ENCODE data around the gene SLC15A1. TPM values are rescaled to one million over a fixed set of nuclear protein-coding genes. Genes with fewer than 3 reads are reported as not detected.

Gene SLC15A1, protein sequence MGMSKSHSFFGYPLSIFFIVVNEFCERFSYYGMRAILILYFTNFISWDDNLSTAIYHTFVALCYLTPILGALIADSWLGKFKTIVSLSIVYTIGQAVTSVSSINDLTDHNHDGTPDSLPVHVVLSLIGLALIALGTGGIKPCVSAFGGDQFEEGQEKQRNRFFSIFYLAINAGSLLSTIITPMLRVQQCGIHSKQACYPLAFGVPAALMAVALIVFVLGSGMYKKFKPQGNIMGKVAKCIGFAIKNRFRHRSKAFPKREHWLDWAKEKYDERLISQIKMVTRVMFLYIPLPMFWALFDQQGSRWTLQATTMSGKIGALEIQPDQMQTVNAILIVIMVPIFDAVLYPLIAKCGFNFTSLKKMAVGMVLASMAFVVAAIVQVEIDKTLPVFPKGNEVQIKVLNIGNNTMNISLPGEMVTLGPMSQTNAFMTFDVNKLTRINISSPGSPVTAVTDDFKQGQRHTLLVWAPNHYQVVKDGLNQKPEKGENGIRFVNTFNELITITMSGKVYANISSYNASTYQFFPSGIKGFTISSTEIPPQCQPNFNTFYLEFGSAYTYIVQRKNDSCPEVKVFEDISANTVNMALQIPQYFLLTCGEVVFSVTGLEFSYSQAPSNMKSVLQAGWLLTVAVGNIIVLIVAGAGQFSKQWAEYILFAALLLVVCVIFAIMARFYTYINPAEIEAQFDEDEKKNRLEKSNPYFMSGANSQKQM
- not detected in 2 replicates for total RNA-seq (2014; rRNA removed; shearing (Covaris generic))

DNA sequence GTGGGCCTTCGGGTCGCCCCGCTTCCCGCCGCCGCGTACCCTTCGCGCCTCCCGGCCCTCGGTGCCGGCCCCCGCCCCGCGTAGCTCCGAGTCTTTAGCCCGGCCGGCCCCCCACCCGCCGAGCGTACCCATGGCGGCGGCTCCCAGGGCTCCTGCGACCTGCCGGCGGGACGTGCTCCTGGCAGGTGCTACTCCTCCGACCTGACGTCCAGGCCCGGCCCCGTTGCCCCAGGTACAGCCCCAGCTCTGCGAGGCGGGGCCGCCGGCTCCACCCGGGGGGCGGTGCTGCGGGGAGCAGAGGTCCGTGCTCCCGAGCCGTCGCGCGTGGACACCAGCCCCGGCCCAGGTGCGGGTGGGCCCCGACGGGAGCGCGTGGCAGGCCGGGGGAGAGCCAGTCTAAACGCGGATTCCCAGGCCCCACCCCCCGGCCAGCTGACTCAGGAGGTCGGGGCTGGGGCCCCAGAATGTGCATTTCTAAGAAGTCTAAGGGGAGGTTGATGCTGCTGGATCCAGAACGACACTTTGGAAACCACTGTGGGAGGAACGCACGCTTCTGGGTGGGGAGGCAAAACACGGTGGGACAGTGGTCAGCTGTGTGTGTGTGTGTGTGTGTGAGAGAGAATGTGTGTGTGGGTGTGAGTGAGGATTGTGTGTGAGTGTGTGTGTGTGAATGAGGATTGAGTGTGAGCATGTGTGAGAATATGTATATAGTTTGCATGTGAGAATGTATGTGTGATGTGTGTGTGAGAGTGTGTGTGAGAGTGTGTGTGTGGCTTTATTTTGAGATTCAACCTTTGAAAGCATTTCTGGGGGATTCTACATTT is at the start of gene SLC15A1:
TSS of gene SLC15A1 (minus strand) at position 206 of the 824 bp plus-strand sequence. CDS start at position 132, 74 bp downstream.
- no peak for DNase-seq (ENCODE audit: low spot score)

DNA sequence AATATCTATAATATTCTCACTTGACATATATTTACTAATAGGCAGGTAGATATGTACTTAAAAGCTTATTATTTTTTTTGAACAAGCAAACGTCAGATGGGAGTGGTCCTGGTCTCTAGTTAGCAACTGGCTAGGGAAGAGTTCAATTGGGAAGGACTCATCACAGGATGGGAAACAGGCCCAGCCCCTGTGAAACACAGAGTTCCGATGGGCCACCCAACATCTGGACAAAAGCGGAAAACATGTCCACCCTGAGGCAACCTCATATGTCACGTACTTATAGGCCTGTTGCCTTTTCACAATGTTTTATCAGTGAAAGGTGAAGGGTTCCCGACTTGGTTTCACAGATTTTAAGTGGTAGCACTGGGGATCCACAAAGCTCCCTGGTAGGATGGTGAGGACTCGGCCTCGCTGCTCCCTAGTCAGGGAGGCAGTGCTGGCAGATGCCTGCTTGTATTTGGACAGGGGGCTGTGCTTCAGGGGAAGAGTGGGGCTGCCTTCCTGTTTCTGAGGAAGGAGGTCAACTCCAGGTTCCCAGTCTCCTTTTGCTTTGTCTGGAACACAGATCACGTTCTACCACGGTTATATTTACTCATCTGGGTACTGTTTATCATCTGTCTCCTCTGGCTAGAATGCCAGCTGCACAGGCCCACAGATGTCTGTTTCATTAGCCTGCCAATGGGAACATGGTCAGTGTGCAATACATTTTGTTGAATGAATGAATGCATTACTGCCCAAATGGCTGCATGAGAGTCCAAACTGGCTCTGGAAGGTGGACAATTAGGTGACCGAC is 49.4 kb upstream of the SLC15A1 start:
- DNase-seq (ENCODE audit: low spot score): no peak

DNA sequence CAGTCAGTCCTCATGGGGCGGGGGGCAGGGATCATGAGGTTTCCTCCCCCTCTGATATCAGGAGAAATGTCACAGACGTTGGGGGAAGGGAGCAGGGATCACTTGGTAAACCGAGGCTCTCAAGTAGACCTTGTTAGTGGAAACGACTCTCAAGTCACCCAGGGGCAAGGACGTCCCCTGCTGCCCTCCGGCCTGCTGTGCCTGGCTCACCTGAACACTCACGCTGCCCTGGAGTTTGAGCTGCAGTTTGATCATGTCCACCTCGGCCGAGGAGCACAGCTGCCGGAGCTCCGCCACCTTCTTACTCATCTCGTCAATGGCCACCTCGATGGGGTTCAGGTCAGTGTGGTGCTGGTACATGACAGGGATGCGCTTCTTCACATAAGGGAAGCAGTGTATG is 47.6 kb upstream of the SLC15A1 start:
- DNase-seq (ENCODE audit: low spot score): no peak

DNA sequence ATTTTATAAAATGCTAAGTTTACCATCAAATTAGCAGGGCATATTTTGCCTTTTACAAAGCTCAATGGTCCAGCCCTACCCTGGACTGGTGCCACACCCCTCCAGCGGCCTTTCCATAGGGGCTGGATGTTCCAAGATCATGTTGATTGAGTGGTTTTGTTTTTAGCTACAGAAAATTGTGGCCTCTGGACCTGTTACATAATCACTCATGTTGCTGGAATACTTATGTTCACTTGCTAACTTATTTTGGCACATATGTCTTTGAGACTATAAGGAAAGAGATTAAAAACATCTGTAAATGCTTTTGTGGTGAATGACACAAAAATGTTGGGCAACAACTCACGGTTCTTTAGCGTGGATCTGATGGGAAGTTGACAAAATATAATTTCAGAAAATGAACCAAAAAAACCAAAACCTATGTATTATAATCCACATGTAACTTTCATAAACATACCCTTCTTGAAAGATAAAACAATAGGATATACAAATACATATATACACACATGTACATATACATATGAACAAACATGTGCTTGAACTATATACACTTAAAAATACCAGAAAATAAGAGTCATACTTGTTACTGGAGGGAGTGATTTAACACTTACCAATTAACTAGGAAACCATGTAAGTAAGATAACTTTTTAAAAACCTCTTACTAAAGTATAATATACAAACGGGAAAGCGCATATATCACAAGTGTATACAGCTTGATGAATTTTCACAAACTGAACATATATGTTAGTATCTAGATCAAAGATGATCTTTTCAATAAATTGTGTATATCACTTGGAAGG is 46.6 kb upstream of the SLC15A1 start:
- no peak for DNase-seq (ENCODE audit: low spot score)

DNA sequence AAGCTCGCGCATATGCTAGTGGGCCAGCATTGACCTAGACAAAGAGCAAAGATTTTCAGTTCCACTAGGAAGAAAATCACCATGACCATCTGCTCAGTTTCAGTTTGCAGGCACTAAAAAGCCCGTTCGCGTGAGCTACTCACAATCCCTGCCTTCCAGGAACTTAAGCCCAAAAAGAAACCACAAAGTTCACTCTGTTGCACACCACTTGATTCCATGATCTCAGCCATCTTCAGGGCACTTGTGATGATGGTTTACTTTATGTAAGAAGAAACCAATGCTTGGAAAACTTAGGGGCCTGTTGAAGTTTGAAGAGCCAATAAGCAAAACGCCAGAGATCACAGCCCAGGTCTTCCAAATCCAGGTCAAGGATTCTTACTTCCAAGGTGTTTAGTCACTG is 45.0 kb upstream of the SLC15A1 start:
- DNase-seq (ENCODE audit: low spot score): no peak

DNA sequence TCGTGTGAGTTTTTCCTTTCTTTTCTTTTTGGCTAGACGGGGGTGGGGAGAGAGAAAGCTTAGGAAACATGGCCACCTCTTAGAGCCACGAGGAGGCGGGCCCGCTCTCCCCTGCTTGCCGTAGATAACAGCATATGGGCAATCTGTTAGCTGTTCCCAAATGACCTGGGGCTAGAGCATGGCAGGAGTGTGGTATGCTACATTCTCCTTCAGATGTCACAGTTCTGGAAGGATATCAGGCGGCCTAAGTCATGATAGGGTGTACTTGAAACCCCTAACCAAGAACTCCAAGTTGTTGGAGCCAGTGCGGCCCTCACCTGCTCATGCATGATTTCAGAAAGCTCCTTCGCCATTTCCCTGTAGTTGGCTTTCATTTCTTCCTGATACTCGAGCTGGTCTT is 44.3 kb upstream of the SLC15A1 start:
- DNase-seq (ENCODE audit: low spot score): no peak

DNA sequence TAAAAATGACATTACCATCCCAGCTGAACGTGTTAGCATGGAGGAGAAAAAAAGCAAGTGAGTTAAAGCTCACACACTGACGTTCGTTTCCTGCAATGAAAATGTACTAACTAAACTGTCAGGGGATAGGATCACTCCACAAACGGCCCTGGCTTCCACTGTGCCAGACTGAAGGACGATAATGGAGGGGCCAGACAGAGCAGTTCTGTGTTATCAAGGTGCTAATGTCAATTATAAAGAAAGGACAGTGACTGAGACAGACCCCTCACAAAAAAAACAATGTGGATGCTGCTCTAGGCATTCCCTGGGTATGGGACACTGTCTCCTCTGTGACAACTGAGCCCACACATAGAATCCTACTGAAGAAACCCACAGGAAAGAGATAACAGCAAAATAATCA is 43.7 kb upstream of the SLC15A1 start:
- no peak for DNase-seq (ENCODE audit: low spot score)

DNA sequence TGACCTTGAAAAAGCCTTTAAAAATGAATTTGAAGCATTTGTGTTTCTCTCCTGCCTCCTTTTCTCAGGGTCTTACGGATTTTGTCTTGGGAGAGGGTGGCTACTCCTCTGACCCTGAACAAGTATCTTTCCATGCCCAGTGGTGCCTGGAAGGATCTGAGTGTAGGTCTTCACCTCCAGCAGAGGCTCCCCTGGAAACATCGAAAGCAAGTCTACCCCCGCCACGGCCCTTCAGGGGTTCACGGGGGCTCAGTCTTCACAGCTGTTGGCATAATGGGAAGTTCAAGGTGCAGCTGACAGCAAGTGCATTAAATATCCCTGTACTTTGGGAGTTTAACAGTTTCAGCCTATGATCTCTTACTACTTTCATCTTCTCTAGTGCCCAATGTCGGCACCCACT is 42.7 kb upstream of the SLC15A1 start:
- no peak for DNase-seq (ENCODE audit: low spot score)

DNA sequence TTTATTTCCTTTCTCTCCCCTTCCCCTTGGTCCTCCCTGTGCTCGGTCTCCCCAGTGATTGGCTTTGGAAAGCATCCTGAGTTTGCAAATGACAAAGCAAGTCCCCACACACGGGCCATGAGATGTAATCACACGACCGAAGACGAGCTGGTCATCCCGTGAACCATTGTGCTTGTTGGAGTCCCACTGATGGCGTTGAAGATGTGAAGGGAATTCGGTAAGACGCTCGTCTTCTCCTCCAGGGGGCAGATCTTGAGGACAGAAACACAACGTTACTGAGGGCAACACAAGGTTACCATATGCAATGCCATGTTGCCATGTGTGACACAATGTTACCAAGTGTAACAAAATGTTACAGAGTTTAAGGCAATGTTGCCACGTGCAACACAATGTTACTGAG is 42.0 kb upstream of the SLC15A1 start:
- no peak for DNase-seq (ENCODE audit: low spot score)

DNA sequence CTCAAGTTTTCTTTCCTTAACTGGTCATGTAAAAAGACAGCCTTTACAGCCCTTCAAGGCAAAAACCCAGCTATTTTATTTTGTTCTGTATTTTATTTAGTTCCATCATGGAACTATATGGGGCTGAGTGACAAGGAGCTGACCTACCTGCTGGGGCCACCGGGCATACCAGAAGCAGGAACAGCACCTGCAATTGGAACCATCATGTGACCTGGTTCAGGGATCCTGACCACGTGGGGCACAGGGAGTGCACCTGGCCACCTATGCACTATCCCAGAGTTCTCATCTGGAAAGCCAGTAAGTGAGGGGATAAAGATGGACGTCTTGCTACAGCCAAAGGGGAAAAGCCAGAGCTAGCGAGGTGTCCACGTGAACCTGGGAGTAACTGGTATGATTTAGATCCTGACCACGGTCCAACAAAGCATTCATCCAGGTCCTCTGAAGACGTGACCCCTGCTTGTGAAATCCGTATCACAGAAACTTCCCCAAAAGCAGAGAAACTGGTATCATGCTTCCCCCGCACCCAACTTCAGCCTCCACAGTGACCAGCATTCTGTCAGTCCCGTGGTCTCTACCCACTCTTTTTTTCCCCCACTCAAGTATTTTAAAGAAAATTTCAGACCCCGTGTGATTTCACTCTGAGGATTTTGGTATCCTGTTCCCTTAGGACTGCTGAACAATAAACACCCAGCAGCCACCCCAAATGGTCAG is 40.5 kb upstream of the SLC15A1 start:
- no peak for DNase-seq (ENCODE audit: low spot score)

DNA sequence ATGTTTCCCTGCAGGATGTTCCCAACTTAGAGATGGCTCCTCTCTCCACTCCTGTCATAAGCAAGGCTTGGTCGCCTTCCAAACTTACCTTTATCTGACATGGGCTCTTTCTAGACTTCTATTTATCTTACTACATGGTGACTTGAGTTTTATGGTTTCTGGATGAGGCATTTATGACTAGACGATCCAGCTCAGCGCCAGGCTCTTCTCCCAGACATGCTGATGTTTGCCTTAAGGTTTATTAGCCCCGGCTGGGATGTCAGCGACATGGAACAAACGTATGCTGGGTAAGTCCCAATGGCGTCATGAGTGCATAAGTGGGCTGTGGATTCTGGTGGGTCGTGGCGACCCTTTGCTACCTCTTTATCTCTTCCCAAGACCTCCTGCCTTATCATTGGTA is 39.8 kb upstream of the SLC15A1 start:
- DNase-seq (ENCODE audit: low spot score): no peak

DNA sequence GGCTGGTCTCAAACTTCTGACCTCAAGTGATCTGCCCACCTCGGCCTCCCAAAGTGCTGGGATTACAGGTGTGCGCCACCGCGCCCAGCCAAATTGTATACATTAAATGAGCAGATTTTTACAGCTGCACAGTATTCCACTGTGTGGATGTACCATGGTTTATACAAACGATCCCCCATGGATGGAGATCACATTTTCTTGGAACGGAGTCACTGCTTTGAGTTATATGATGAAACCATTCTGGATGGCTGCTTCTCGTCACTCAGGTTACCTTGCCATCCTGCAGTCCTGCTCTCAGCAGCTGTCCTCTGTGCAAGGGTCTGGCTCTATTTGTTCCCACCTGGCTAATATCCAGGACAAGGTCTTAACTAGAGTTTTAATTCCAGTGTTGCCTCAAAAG is 39.1 kb upstream of the SLC15A1 start:
- no peak for DNase-seq (ENCODE audit: low spot score)

DNA sequence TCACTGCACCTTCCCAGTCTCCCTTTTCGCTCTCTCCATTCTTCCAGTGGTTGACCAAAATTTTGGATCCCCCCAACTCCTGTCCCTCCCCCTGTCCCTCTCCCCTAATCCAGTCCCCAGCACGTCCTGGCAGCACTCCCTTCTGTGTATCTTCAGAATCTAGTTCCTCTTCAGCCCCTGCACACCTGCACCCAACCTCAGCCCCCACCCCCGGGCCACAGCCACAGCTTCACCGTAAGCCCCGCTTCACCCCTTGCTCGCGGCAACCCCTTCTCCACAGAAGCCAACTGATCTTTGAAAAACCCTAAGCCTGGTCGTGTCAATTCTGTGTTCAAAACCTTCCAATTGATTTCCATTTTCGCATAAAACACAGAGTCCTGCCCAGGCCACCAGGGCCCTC is 35.5 kb upstream of the SLC15A1 start:
- no peak for DNase-seq (ENCODE audit: low spot score)

DNA sequence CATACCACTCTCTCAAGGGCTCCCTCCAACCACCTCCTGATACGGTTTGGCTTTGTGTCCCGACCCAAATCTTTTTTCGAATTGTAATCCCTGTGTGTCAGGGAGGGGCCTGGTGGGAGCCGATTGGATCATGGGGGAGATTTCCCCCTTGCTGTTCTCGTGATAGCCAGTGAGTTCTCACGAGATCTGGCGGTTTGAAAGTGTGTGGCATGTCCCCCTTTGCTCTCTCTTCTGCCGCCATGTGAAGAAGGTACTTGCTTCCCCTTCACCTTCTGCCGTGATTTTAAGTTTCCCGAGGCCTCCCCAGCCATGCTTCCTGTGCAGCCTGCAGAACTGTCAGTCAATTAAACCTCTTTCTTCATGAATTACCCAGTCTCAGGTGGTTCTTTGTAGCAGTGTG is 34.7 kb upstream of the SLC15A1 start:
- DNase-seq (ENCODE audit: low spot score): no peak

DNA sequence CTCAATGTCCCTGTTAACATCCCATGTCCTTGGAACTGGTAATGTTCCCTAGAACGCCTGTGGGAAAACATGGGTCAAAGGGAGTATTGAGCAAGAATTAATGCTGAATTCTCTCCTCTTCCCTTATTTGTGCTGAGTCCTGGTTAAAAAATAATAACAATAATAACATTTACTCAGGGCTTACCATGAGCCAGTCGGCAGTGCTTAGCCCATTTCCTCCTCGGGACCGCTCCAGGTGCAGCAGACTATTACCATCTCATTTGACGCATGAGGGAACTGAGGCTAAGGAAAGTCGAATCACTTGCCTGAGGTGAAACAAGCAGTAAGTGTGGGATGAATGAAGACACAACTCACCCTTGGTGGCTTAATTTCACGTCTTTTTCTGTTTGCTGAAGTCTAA is 33.6 kb upstream of the SLC15A1 start:
- no peak for DNase-seq (ENCODE audit: low spot score)

DNA sequence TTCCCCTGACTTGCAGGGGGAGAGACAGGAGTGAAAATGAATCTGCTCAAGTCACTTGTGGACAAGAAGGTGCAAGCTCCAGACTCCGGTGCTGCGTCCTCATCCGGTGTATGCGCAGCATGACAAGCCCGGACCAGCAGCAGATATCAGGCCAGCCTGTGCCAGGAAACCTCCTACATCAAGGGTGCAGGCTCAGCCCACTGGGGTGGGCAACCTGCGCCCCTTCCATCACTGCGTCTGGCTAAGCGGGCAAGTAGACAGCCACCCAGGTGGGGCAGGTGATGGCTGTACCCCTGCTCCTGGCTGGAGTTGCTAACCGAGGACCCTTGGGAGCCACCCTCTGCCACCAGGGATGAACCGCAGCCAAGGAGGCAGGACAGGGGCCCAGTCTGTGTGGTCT is 32.9 kb upstream of the SLC15A1 start:
- DNase-seq (ENCODE audit: low spot score): no peak

DNA sequence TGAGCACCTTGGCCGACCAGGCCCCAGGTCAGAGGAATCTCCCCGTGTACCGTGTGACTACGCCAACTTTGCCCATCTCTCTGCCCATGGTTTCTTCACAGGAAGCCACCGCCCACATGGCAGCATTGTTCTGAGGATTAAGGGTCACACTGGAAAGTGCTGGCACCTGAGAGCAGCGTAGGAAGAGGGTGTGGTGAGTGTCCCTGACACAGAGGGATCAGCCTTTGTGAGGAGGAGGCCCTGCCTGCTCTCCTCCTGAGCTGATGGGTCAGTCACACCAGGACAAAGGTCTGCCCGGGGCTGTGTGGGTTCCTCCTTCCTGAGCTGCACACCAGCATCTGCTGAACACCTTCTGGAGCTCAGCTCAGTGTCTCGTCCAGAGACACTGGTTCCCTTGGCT is 32.2 kb upstream of the SLC15A1 start:
- peak; percentile 57 for DNase-seq (ENCODE audit: low spot score)

DNA sequence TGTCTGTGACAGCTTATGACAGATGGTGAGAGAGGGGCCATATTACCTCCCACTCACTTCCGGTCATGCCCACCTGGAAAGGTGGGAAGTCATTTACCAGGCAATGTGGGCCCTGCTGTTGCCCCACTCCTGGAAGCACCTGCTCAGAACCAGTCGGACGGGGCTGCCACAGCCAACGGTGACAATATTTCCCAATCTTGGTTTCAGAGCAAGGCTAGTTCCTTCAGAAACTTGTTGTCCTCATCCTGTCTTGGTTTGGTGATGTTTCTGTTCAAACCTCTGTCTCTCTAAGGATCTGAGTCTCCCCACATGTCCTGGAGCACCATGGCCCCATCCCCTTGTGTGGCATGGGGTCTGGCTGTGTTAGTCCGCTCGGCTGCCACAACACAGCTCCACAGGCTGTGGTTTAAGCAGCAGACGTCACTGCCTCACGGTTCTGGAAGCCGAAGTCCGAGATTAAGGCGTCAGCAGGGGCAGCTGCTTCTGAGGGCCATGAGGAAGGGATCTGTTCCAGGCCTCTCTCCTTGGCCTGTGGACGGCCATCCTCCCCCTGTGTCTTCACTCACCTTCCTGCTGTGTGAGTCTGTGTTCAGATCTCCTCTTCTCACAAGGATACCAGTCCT is 31.5 kb upstream of the SLC15A1 start:
- DNase-seq (ENCODE audit: low spot score): peak; percentile 23

DNA sequence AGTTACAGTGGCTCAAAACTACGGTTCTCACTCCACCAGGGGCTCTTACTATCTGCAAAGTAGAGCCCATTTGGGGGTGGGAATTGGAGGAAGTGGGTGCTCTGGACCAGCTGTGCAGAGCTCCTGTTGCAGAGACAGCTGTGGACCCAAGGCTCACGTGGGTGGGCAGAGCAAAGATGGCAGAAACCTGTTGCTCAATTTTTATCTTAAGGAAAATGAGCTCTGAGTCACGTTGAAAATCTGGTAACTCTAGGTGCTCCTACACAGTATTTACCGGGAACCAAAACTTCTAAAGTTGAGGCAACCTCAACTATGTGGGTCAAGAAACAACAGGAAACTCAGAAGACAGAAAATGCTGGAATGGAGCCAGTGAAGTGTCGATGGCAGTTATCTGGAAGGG is 30.2 kb upstream of the SLC15A1 start:
- DNase-seq (ENCODE audit: low spot score): peak; percentile 47
